D341Med (cell line): ENCODE data around the gene EIF5A.

Experiments used
- DNase-seq: peaks from one replicate; pipeline ENCODE4 v3.0.0; 2012; ENCODE audit warnings: low spot score

Gene EIF5A

DNA sequence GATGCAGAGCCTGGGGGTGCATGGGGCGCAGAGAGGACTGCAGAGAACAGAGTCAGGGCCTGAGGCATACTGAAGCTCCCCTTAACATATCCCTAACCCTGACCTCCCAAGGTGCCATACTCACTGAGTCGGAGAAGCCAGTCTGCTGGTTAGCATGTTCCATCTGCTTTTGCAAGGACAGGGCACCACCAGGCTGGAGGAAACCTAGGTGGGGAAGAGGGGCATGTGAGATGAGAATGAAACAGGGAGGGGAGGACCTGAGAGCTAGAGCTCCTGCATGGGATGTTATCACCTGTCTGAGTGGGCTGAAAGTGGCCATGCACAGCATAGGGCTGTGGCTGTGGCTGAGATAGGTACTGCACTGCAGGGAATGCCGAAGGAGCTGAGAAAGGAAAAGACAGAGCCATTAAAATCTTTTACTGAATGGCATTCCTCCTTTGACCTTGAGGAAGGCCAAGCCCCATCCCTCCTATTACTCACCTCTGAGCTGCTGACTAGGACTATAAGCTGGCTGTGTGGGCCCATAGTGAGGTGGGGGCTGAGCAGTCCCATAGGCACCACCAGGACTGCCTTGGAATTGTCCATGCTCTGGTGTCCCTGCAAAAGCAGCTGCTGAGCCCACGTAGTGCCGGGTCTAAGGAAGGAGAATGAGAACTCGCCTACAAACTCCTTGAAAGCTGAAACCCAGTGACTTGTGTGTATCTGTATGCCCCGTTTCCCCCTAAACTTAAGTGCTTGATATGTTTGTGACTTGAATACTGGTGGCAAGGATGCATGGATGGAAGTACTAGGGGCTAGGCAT lies 5.9 kb downstream of the EIF5A start:
- no peak for DNase-seq

DNA sequence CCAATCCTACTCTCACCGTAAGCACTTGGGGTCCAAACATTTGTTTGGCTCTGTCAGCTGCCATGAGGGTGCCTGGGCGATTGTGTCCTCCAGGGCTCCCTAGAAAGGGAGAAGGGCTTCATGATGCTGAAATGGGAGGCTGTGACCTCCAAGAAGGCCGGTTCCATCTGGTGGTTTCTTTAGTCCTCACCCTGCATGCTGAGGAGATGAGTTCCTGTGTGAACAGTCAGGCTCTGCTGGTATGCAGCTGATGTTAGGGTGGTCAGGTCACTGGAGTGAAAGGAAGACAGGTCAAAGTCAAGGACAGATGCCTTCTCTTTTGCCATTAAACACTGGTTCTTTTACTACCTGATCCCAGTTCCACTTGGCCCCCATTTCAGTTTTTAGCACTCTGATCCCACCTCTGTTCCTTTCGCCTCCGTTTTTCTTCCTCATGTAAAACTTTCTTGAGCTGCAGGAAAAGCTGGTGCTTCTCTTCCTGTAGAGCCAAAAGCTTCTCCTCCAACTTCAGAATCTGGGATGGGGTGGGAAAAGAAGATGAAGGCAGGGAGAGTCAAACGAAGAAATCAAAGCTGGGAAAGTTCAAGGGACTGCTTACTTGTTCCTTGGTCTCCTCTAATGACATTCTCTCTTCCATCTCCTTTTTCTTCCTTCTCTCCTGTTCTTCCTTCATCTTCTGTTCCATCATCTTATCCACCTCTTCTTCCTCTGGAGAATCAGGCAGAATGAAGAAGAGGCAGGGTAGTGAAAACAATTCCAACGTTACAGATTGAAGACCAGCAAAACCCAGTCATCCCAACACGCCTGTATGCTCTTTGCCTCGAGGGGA lies 6.7 kb downstream of the EIF5A start:
- no peak for DNase-seq

DNA sequence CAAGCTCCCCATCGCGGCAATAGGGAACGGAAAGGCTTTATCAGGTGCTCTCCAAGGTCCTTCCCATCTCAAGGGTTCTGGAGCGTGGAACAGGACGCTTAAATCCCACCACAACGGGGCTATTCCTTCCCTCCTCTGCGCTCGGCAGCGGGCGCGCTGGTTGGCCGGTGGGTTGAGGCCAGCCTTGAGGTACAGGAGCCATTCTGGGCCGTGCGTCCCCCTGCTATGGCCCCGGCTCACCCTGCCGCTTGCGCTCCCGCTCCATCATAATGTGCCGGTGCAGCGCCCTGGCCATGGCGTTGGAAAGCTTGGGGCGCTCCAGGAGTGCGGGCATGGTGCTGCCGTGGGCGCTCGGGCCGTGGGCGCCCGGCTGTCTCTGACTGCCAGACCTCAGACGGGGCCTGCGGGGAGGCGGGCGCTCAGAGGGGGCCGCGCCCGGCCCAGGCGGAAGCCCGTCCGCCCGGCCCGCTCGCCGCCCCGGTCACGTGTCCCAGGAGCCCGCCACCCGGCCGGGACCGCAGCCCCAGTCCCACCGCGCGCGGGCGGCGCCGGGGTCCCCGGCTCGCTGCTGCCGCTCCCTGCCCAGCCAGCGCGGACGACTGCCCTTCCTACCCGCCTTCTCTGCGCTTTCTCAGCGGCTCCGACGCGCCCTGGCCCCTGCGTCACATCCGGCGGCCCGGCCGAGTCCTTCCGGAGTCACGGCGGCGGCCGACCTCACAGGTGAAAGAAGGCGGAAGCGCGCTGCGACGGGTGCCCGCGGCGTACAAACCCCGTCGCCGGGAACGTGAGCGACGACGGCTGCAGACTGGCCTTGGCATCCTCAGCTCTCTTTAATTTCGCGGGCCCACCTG lies 7.5 kb downstream of the EIF5A start, which contains the start of gene GPS2:
Gene GPS2 (minus strand): TSS at position 642 of the 851 bp plus-strand sequence. CDS start 308 bp downstream, at position 334.
- DNase-seq: peak; percentile 89

DNA sequence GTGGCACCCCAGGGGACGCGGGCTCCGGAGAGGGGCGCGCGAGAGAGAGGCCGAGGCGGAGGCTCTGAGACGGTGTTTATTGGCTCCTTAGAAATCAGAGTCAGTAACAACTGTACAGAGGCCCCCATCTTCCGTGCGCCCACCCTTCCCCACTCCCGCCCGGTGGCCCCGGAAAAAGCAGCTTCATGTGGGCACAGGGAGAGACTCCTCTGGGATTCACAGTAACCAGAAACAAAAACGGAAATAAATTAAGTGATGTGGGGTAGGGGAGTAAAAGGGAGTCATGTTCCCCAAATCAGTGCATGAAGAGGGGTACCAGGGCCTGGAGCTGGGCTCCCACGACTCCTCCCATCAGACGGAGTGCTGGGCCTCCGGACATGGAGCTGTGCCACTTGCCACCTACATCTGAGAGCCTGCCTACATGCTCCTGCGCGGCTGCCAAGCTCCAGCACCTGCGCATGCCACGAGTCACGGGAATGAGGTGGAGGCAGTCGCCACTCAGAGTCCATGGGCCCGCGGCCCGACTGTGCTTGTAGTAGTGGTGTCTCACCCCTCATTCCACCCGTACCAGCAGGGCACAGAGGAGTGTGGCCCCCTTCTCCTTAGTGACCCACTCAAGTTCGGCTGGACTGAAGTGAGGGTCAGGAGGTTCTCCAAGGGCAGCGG lies 8.3 kb downstream of the EIF5A start:
- no peak for DNase-seq

DNA sequence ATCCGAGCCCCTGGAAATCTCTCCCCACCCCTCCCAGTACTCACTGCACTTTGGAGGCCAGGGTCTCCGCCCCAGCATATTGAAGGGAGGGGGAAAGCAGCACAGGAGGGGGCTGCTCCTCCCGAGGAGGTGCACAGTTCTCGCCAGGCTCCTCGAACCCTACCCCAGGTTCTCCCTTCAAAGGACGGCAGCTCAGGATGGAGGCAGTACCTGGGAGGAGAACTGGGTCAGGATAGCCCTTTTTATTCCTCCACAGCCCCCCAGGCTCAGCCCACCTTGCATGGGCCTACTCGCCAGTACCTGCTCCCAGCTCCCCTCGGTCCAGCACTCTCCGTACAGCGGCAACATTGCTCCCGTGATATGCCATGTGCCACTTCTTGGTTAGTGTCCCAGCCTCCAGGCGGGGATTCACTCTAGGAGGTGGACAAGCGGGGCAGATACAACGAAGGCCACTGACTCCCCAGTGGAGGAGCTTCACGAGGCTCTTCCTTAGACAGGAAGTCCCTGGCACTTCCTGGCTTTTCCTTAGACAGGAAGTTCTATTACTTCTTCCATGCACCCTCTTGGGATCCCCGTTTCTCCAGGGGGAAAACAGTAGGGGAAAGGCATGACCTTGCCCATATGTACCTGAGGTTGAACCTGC lies 9.9 kb downstream of the EIF5A start:
- no peak for DNase-seq

DNA sequence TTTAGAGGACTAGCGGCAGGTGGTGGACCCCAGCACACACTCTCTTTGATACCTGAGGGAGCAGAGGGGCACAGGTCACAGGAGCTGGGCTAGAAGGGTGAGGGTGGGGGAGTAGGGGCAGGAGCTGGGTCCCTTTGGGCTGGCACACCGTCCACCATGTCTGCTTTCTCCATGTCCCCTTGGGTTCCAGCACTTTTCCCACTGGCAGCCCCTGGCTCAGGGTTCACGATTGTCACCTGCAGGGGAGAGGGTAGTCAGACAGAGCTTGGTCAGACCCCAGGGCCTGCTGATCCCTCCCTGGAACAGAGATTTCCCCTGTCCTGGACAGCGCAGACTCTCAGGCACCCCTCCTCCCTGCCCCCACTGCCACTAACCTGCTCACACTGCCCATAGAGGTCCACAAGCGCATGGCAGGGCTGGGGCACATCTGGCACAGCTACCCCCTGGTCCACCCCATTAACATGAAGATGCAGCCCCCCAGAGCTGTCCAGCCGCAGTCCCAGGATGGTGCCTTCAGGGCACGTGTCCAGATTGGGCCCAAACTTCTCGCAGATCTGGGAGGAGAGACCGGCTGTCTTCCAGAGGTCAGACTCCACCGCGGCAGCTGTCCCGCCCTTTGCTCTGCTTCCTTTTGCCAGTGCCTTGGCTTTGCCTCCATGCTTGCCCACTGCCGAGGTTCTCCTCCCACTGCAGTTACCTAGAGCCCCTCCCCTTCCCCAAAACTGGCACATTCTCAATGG lies 10.9 kb downstream of the EIF5A start:
- no peak for DNase-seq

DNA sequence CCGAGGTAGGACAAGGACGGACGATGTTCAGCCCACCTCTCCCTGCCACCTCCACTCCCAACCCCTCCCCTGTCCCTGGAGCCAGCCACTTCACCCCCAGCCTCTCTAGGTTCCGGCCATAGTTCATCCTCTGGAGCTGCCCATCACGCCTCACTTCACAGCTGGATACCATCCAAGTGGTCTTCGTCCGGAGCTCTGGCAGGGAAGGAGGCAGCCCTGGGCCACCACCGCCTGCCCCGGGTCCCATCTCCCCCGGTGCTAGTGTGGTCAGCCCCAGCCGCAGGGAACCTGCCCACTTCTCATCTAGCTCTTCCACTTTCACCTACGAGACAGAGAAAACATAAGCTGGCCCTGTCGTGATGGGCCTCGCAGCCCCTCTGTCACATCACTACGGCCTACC lies 14.0 kb downstream of the EIF5A start:
- DNase-seq: no peak

DNA sequence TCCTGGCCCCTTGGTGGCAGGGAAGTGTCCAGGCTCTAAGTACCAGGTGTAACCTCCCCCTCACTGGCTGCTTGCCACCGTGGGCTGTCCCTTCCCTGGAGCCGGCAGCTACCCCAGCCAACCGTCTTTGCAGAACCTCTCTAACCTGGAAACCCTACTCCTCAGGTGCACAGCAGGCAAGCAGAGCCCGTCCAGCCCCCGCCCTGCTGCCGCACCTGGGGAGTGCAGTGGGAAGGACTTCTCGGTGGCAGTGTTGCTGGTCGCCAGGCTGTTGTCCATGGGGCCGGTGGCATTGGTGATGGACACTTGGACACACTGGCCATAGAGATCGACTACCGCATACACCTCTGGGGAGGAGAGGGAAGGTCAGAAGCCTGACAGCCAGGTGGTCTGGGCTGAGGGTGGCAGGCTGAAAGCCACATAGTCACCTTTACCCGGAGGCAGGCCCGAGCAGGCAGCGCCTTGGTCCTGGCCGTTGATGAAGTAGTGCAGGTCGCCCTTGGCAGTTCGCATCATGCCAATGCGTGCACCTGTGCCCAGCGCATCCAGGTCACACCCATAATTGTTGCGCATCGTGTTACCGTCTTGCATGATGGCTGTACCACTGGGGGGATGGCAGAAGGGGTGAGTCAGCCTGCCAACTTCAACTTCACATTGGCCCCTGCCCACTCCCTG lies 15.2 kb downstream of the EIF5A start:
- DNase-seq: no peak

DNA sequence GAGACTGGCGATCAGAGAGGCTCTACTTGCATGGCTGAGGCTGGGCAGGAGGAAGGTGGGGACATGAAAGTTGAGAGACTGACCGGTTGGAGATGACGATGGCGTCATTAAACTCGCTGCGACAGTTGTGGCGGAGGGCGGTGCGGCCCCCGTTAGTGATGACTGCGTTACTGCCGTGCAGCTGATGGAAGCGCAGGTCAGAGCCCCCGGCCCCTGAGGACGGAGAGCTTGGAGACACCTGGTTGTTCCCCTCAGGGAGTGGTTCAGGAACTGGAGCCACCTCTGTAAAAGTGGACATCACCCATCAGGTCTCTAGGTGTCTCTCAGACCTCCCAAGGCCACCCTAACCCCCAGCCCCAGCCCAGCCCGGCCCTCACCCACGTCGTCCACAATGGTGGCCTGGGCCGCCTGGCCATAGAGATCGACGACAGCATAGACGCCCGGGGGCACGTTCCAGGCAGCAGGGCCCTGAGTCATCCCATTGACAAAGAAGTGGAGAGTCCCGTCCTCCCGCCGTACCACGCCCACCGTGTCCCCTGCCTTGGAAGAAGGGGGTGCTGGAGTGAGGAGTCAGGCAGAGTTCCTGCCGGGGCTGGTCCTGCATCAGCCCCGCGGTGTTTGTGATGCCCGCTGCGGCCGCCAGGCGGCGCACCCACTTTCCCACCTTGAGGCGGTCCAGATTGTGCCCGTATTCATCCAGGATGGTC lies 16.5 kb downstream of the EIF5A start:
- DNase-seq: peak; percentile 71

DNA sequence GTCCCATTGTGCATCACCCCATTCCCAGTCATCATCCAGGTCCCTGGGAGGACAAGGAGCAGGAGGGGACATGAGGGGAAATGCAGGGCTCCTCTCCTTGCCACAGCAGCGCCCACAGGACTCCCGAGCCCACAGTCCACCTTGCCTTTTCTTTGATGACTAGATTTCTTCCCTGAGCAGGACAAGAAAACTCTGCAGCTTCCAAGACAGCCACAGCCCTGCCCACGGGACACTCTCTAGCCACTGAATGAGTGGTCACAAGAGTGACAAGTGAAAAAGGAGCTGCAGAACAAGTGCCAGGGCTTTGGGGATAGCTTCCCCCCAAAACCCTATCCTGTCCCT lies 17.0 kb downstream of the EIF5A start:
- DNase-seq: no peak

DNA sequence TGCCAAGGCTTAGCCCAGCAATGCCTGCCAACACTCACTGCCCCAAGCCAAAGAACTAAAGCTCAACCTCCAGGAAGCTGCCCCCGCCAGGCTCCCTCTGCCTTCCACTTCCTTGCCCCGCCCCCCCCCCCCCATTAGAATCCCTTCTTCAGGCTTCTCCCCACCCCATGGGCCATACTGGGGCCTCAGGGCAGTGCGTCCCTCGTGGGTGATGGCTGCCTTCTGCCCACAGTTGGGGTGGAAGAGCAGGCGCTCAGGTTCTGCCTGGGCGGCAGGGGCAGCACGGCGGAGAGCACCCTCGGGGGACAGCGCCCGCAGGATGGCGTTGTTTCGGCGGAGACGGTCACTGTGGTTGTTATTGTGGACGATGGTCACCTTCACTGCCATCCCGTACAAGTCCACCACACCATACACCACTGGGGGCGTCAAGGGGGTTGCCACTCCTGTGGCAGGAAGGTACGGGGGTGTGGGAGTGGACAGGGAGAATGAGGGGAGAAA lies 17.7 kb downstream of the EIF5A start:
- DNase-seq: no peak

DNA sequence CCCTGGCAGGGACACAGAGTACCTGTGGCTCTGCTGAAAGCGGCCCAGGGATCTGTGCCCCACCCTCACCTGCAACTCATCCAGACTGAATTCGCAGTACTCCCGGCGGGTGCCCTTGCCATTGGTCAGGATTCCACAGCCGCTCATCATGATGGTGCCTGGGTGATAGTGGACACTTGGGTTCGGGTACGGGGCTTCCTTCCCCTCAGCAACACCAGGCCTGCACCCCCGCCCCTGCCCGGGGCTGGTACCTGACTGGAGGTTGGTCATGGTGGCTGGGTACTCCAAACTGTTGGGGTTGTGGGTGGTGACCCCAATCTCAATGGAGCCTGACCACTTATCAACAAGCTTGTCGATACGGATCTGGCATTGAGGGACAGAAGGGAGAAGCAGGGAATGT lies 18.8 kb downstream of the EIF5A start:
- no peak for DNase-seq

DNA sequence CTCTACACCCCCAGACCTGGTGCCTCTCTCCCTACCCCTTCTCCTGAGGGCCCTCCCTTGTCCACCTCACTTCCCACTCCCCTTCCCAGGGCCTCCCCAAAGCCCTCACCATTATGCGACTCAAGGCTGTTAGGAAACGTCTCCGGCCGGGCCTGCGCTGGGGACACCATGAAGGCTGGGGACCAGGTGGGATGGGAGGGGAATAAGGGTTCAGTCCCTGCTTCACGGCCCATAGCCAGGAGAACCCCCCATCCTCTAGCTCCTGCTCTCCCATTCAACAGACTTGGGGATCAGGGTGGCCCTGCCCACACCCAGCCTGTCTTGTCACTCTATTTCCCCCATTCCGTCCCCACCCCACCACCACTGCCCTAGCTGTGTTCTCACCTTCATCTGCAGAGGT lies 19.6 kb downstream of the EIF5A start:
- no peak for DNase-seq

DNA sequence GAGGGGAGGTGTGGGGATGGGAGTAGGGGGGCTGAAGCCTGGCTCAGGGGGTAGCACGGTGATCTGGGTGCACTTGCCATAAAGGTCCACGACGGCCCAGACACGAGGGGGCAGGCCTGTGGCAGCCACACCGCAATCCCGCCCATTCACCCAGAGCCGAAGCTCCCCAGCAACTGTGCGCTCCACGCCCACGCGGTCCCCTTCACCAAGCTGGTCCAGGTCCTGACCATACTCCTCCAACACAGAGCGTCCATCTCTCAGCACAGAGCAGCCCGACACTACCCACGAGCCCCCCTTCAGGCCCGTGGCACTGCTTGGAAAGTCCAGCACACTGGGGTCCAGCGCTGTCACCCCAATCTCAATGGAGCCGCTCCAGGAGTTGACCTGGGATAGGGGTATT lies 20.1 kb downstream of the EIF5A start:
- DNase-seq: no peak

DNA sequence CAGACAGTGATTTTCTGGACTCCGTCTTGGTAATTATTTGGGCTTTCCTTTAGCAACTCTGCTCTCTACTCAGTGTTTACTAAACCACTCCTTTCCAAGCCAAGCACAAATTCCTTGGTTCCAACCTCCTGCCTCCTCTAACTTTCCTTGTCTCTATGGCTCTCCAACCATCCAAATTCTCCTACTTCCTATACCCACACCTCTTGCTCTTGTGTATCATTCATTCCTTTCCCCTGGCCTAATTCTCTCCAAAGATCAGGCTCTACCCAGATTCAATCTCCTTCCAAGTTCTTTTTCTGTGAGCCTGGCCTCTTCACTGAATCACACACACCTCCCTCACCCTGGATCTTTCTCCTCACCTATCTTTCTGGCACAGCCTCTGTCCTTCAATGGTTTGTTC lies 20.6 kb downstream of the EIF5A start:
- no peak for DNase-seq

DNA sequence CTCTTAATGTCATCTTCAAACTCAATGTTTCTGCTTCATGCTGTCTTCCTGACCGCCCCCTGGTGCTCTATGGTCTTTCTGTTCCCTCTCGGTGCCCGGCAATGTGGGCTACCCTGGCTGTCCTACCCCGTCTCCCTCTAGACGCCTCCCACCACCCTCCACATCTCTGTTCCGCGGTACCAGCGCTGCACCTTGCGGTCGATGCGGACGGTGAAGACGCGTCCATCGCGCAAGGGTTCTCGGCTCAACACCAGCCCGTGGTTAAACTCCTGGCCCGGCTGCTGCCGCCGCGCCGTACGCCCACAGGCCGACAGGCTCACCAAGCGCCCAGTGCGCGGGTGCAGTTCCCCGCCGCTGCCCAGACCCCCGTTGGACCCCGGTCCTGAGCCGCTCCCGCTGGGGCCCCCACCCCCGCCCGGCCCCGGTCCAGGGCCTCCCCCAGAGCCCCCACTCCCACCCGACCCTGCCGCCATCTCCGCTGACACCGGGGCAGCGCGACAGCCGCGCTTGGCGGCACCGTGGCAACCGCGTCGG lies 21.5 kb downstream of the EIF5A start, which contains the start of gene NEURL4:
Gene NEURL4 (minus strand): TSS at position 496 of the 534 bp plus-strand sequence. CDS start 23 bp downstream, at position 473.
- no peak for DNase-seq

DNA sequence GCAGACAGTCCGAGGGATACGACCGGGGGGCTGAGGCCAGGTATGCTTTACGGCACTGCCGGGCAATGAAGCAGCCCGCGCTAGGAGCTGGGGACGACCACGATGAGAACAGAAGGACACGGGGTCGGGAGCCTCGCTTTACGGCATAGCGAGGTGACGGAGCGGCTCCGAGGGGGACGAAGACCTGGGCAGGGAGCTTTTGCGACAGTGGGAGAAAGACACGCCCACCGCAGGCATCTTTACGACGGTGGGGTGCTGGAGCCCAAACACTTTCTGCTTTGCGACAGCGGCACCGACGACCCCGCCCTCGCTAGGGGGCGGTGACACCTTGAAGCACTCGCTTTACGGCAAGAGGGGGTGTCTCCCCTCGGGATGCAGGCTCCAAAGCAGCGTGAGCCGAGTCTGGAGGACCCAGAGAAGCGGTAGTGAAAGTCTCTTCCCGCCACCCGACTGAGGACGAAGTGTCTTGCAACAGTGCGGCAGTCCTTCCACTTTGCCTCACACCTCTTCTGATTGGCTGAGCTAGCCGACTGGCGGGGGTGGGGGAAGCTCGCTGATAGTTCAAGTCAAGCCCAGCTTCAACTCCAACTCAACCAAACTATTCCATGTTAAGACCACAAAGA lies 22.1 kb downstream of the EIF5A start:
- DNase-seq: peak; percentile 90

DNA sequence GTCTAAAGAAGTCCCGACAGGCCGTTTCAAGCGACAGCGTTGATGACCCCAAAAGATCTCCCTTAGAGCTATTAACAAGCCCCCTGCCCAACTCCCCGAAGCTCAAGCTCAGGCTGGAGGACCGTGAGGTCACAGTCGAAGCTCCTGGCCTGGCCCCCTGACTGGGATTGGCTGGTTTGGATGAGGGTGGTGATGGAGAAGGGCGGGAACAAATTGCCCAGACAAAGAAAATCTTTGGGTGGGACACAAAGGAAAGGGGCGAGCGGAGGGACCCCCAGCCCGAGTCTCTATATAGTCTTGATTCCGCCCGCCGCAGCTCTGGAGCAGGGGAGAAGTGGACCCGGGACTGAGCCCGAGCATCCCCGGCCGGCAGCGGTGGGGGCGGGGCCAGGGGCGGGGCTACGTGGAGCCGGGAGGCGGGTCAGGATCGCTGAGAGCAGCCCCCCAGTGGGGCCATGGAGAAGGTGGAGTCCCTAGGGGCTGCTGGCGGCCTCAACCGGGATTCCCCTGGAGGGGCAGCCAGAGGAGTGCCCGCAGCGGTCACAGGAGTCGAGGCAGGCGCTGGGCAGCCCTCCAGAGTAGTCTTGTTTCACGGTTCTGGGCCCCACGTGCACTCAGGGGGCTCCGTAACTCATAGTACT lies 22.7 kb downstream of the EIF5A start:
- DNase-seq: peak; percentile 78
